A673 (cell line): Measurements from ENCODE around the gene CX3CL1.

Experiments
- EZH2 ChIP-seq: fragments of 200-600 bp; sonication (generic); IDR thresholded peaks from 2 replicates; pipeline ENCODE4 v1.6.1; 2017; ENCODE audit warnings: borderline replicate concordance, low read depth, mild to moderate bottlenecking, mixed read lengths, antibody characterized with exemption, low read length; ENCODE audit not compliant: poor library complexity, severe bottlenecking
- TF ChIP-seq, protein P1 (sequence below): fragments of 300-800, 200-600 bp; sonication (generic); conservative IDR thresholded peaks from 2 replicates; pipeline ENCODE4 v1.5.1; 2017; ENCODE audit warnings: low read depth, mild to moderate bottlenecking, antibody characterized with exemption, low read length, moderate library complexity, mixed read lengths

DNA sequence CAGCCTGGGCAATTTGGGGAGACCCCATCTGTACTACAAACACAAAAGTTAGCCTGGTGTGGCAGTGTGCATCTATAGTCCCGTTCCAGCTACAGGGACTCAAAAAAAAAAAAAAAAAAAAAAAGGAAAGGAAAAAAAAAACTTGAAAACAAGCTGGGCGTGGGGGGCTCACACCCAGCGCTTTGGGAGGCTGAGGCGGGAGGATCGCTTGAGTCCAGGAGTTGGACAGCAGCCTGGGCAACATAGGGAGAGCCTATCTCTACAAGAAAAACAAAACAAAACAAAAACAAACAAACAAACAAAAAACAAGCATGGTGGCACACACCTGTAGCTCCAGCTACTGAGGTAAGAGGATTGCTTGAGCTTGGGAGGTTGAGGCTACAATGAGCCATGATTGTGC, 19.4 kb downstream of the CX3CL1 start:
- TF ChIP-seq, protein P1, sequence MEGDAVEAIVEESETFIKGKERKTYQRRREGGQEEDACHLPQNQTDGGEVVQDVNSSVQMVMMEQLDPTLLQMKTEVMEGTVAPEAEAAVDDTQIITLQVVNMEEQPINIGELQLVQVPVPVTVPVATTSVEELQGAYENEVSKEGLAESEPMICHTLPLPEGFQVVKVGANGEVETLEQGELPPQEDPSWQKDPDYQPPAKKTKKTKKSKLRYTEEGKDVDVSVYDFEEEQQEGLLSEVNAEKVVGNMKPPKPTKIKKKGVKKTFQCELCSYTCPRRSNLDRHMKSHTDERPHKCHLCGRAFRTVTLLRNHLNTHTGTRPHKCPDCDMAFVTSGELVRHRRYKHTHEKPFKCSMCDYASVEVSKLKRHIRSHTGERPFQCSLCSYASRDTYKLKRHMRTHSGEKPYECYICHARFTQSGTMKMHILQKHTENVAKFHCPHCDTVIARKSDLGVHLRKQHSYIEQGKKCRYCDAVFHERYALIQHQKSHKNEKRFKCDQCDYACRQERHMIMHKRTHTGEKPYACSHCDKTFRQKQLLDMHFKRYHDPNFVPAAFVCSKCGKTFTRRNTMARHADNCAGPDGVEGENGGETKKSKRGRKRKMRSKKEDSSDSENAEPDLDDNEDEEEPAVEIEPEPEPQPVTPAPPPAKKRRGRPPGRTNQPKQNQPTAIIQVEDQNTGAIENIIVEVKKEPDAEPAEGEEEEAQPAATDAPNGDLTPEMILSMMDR: no peak
- no peak for TF ChIP-seq EZH2
